Ovary (tissue), 9 donors: ENCODE data around the gene NFIB. TPM values are rescaled to one million over a fixed set of nuclear protein-coding genes. Genes with fewer than 3 reads are reported as not detected.

Experiments
- DNase-seq, 5 donors: peaks; one replicate each; pipeline ENCODE4 v3.0.0-alpha.2; 2019 to 2020
- H3K27ac ChIP-seq, 2 donors: fragments of 200-600 bp; one replicate each; pipeline versions ENCODE4 v1.5.1 to v1.8.0; 2019 to 2022
- H3K27me3 ChIP-seq: fragments of 200-600 bp; one replicate; pipeline ENCODE4 v1.8.0; 2022
- H3K36me3 ChIP-seq: fragments of 200-600 bp; sonication (generic); one replicate; pipeline ENCODE4 v1.5.1; 2019
- H3K4me1 ChIP-seq: one replicate; pipeline ENCODE4 v1.8.1; 2013; ENCODE audit warnings: mild to moderate bottlenecking, moderate library complexity; ENCODE audit not compliant: insufficient read depth
- H3K4me3 ChIP-seq: fragments of 200-600 bp; sonication (generic); one replicate; pipeline ENCODE4 v1.5.1; 2017
- H3K9me3 ChIP-seq, 2 donors: fragments of 200-600 bp in 1 of 2; sonication (generic) in 1 of 2; one replicate each; pipeline versions ENCODE4 v1.5.1 to v1.8.1; 2013 to 2019; ENCODE audit warnings: mild to moderate bottlenecking in 1 of 2, moderate library complexity in 1 of 2
- CTCF ChIP-seq, 3 donors: fragments of 450-650 bp in 2 of 3; fragments of 200-600 bp in 1 of 3; IDR thresholded peaks; one replicate each; pipeline versions ENCODE4 v1.5.1 to v1.8.0; 2016 to 2022; ENCODE audit warnings: antibody characterized with exemption in 3 of 3, mild to moderate bottlenecking in 1 of 3
- EP300 ChIP-seq: sonication (generic); formaldehyde crosslinking; IDR thresholded peaks from one replicate; pipeline ENCODE4 v1.6.1; 2017; ENCODE audit warnings: antibody characterized with exemption
- POLR2A ChIP-seq: fragments of 450-650 bp; IDR thresholded peaks from one replicate; pipeline ENCODE4 v1.6.1; 2017; ENCODE audit warnings: antibody characterized with exemption, mild to moderate bottlenecking, moderate library complexity
- WGBS, 3 donors: extraction: QIAGEN DNeasy Blood & Tissue Kit in 1 of 3; methylation state at CpG; one replicate each; pipeline versions ENCODE4 v1.1.5 to v1.1.7; 2013 to 2017; 5-methylcytosine and 5-hydroxymethylcytosine counted together
- intact Hi-C, 4 donors: fragments of 100-400 bp; cut with DNase I; formaldehyde crosslinking; loops; one replicate each; pipeline versions ENCODE4 v1.11.0 to v1.15.1; 2022 to 2023
- polyA plus RNA-seq, 2 donors: library from polyadenylated mRNA; stranded (reverse); fragments of 200-250 nt in 1 of 2; fragments of 350-450 nt in 1 of 2; fragmentation: Illumina TruSeq in 1 of 2; extraction: RNeasy Lipid Tissue Mini Kit (QIAGEN cat#74804) in 1 of 2; gene quantifications; one replicate each; pipeline ENCODE4 v1.2.3, GENCODE V29; 2013 to 2014
- total RNA-seq, 7 donors: library from RNA; depleted of rRNA in 2 of 7; stranded (reverse); fragments of >200 nt in 2 of 7; fragmentation: NEBNext Ultra II Directional in 3 of 7; extraction: Animal tissue kit (Norgen Biotek cat#: 25700) in 3 of 7; gene quantifications; one replicate each; pipeline versions ENCODE4 v1.1.0 to v1.2.4, GENCODE V29; 2016 to 2023
- donor health status: DM: no; HTN: no; CAD: no; lungs with moderate emphysema.
- donor health status: DM: no; HTN: no; CAD: no.
- donor health status: Bipolar disorder and iron deficiency.
- donor health status: DM: yes; HTN: yes; CAD: no.
- donor health status: DM: no; HTN: no; CAD: no.
- donor health status: DM: yes; HTN: yes; CAD: no.

NFIB gene
- total and polyA plus RNA-seq, 9 donors = 8.7 to 111 (median 53.2) TPM

- Histone ChIP-seq H3K4me1 (peaks cover 2% of the 10 kb centered on the region), H3K9me3 (no peaks in the 10 kb centered on the region), H3K27me3 (no peaks in the 10 kb centered on the region), H3K36me3 (no peaks in the 10 kb centered on the region), H3K27ac (no peak overlapping the region), H3K4me3 (no peak overlapping the region)
- TF ChIP-seq EP300 = no peak
- TF ChIP-seq POLR2A = no peak
- no peak for TF ChIP-seq CTCF (IDR thresholded peaks at IDR 0.05)
- DNase-seq = no peak
- WGBS, 3 donors = 14 to 30% (median 15%) methylated on average over 4 of the region's 4 CpGs
- intact Hi-C loops = no loop called here
These were observed 23.7 kb upstream of the NFIB start for GRCh38 chr9:14337615-14338014.

GRCh38 chr9:14336244-14336643, 22.3 kb upstream of the NFIB start:
- intact Hi-C loops = no loop called here
- H3K36me3 ChIP-seq = no peaks in the 10 kb centered on the region
- TF ChIP-seq EP300 (no peak), CTCF (IDR thresholded peaks at IDR 0.05) (no peak), POLR2A (no peak)
- DNase-seq = no peak
- H3K4me3 ChIP-seq = no peak overlapping the region
- WGBS, 3 donors = 94 to 97% (median 97%) methylated on average over 1 of the region's 1 CpG
- peaks cover 2% of the 10 kb centered on the region for H3K4me1 ChIP-seq
- H3K27ac ChIP-seq = no peak overlapping the region
- no peaks in the 10 kb centered on the region for H3K9me3 ChIP-seq
- no peaks in the 10 kb centered on the region for H3K27me3 ChIP-seq

- WGBS, 3 donors = 80 to 89% (median 85%) methylated on average over 3 of the region's 3 CpGs
- no peak overlapping the region for H3K27ac ChIP-seq
- no peak for DNase-seq
- no peaks in the 10 kb centered on the region for H3K9me3 ChIP-seq
- H3K27me3 ChIP-seq = no peaks in the 10 kb centered on the region
- TF ChIP-seq POLR2A (no peak), EP300 (no peak), CTCF (IDR thresholded peaks at IDR 0.05) (no peak)
- H3K36me3 ChIP-seq = no peaks in the 10 kb centered on the region
- no peak overlapping the region for H3K4me3 ChIP-seq
- intact Hi-C loops = no loop called here
- no peaks in the 10 kb centered on the region for H3K4me1 ChIP-seq
These were observed 17.2 kb upstream of the NFIB start for GRCh38 chr9:14331120-14331519.

GRCh38 chr9:14327036-14327435, 13.1 kb upstream of the NFIB start:
- H3K9me3 ChIP-seq = no peaks in the 10 kb centered on the region
- no peak for TF ChIP-seq EP300
- no peak for TF ChIP-seq CTCF (IDR thresholded peaks at IDR 0.05)
- TF ChIP-seq POLR2A = no peak
- H3K4me1 ChIP-seq = no peaks in the 10 kb centered on the region
- intact Hi-C loops = no loop called here
- H3K4me3 ChIP-seq = no peak overlapping the region
- 85% methylated on average over 4 of the region's 4 CpGs for WGBS, 3 donors
- no peaks in the 10 kb centered on the region for H3K27me3 ChIP-seq
- DNase-seq = no peak
- no peaks in the 10 kb centered on the region for H3K36me3 ChIP-seq
- no peak overlapping the region for H3K27ac ChIP-seq
